Pancreas (tissue), 10 donors: ENCODE results near the gene THOP1. TPM values are rescaled to one million over a fixed set of nuclear protein-coding genes. Genes with fewer than 3 reads are reported as not detected.

Experiments used
- ATAC-seq, 4 donors: fragments of 200-7000 bp; cut with Tn5 transposase; one replicate each; pipeline versions ENCODE4 v1.8.0 to v1.9.1; 2020; ENCODE audit warnings: mild to moderate bottlenecking in 4 of 4, moderate library complexity in 4 of 4
- DNase-seq, 6 donors: peaks; one replicate each; pipeline ENCODE4 v3.0.0-alpha.2; 2020
- FAIRE-seq: peaks from 2 replicates; lab custom pipeline; 2012; peaks lifted over from hg19 to GRCh38; lab: Jason Lieb, UNC
- H3K27ac ChIP-seq, 4 donors: fragments of 200-600 bp; sonication (generic); 1 replicate in 3 of 4; 2 replicates in 1 of 4; pipeline versions ENCODE4 v1.5.0 to v1.8.0; 2020
- H3K27me3 ChIP-seq, 4 donors: fragments of 200-600 bp; one replicate each; pipeline ENCODE4 v1.8.0; 2021
- H3K36me3 ChIP-seq, 3 donors: fragments of 200-600 bp; sonication (generic) in 1 of 3; one replicate each; pipeline versions ENCODE4 v1.5.0 to v1.8.0; 2020 to 2021
- H3K4me1 ChIP-seq, 3 donors: fragments of 200-600 bp; one replicate each; pipeline ENCODE4 v1.8.0; 2021
- H3K4me3 ChIP-seq, 4 donors: fragments of 200-600 bp; sonication (generic) in 2 of 4; one replicate each; pipeline versions ENCODE4 v1.5.0 to v1.8.0; 2020 to 2021
- H3K9me3 ChIP-seq, 4 donors: fragments of 200-600 bp; one replicate each; pipeline ENCODE4 v1.8.0; 2021
- WGBS, 2 donors: extraction: QIAGEN DNeasy Blood & Tissue Kit; methylation state at CpG; one replicate each; pipeline ENCODE4 v1.1.7; 2013; 5-methylcytosine and 5-hydroxymethylcytosine counted together
- intact Hi-C, 3 donors: fragments of 100-400 bp; cut with DNase I; formaldehyde crosslinking; loops; one replicate each; pipeline versions ENCODE4 v1.11.1 to v1.14.2; 2022
- polyA plus RNA-seq, 2 donors: library from polyadenylated mRNA; stranded (reverse); fragments of 200-250 nt; gene quantifications; one replicate each; pipeline ENCODE4 v1.2.3, GENCODE V29; 2013
- total RNA-seq, 6 donors: library from RNA; stranded (reverse); fragmentation: NEBNext Ultra II Directional in 4 of 6; extraction: Animal tissue kit (Norgen Biotek cat#: 25700) in 4 of 6; gene quantifications; one replicate each; pipeline versions ENCODE4 v1.2.1 to v1.2.4, GENCODE V29; 2021 to 2023
- TF ChIP-seq, protein P1 (sequence below), 4 donors: fragments of 200-600 bp; sonication (generic) in 3 of 4; IDR thresholded peaks; one replicate each; pipeline versions ENCODE4 v1.5.0 to v1.8.0; 2021; ENCODE audit warnings: antibody characterized with exemption in 4 of 4
- donor health status: healthy with polysubstance abuse.
- donor health status: DM: no; HTN: no; CAD: no; lungs with moderate emphysema.
- donor health status: DM: no; HTN: no; CAD: no.
- donor health status: control.
- donor health status: control.
- donor health status: Bipolar disorder and iron deficiency.
- donor health status: DM: yes; HTN: yes; CAD: no.
- donor health status: DM: no; HTN: no; CAD: no.
- donor health status: DM: no; HTN: no; CAD: no.
- donor health status: DM: yes; HTN: yes; CAD: no.

THOP1 gene
- 10 to 100 TPM; 11.6 to 21.3 (median 18.6) TPM for total RNA-seq
- 100 to 1,000 TPM in 1 of 2 donors, 10 to 100 TPM in 1; 79.6 to 124 TPM for polyA plus RNA-seq

- FAIRE-seq, result no peak
- Histone ChIP-seq H3K4me1 (peaks cover 5 to 27% (median 21%) of the 10 kb centered on the region in 3 donors), H3K9me3 (no peaks in the 10 kb centered on the region), H3K36me3 (no peaks in the 10 kb centered on the region), H3K4me3 (peak within 1 kb of the TSS; percentile 69 to 96 (median 82)), H3K27me3 (no peaks in the 10 kb centered on the region), H3K27ac (peak within 1 kb of the TSS; percentile 66 to 85 (median 70))
- intact Hi-C loops, result no loop called here
- ATAC-seq, result peak; percentile 86 to 92 (median 90)
- DNase-seq, result peak; percentile 96 to 100 (median 99)
- WGBS, 2 donors, result 0 to 1% methylated on average over 60 to 78 of the region's 78 CpGs
- TF ChIP-seq, protein P1, sequence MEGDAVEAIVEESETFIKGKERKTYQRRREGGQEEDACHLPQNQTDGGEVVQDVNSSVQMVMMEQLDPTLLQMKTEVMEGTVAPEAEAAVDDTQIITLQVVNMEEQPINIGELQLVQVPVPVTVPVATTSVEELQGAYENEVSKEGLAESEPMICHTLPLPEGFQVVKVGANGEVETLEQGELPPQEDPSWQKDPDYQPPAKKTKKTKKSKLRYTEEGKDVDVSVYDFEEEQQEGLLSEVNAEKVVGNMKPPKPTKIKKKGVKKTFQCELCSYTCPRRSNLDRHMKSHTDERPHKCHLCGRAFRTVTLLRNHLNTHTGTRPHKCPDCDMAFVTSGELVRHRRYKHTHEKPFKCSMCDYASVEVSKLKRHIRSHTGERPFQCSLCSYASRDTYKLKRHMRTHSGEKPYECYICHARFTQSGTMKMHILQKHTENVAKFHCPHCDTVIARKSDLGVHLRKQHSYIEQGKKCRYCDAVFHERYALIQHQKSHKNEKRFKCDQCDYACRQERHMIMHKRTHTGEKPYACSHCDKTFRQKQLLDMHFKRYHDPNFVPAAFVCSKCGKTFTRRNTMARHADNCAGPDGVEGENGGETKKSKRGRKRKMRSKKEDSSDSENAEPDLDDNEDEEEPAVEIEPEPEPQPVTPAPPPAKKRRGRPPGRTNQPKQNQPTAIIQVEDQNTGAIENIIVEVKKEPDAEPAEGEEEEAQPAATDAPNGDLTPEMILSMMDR (IDR thresholded peaks at IDR 0.05), result no peak
Measured at GRCh38 chr19:2785244-2785997, at the start of gene THOP1. THOP1 (plus strand) TSS chr19:2785503; CDS start chr19:2785663, 160 bp downstream.

GRCh38 chr19:2736550-2737190 is 48.6 kb upstream of the THOP1 start:
- no peak for DNase-seq
- Histone ChIP-seq H3K27ac (no peak overlapping the region), H3K4me3 (no peak overlapping the region), H3K4me1 (peaks cover 0 to 5% (median 3%) of the 10 kb centered on the region in 3 donors), H3K36me3 (peaks cover 0 to 3% (median 0%) of the 10 kb centered on the region in 3 donors), H3K27me3 (no peaks in the 10 kb centered on the region), H3K9me3 (no peaks in the 10 kb centered on the region)
- no peak for FAIRE-seq
- ATAC-seq, result no peak
- 91% methylated on average over 15 of the region's 15 CpGs for WGBS, 2 donors
- intact Hi-C loops, result no loop called here
- TF ChIP-seq, protein P1 (IDR thresholded peaks at IDR 0.05), result no peak

GRCh38 chr19:2739602-2740313 is 45.5 kb upstream of the THOP1 start, which contains the start of gene SLC39A3:
SLC39A3 (minus strand) TSS chr19:2740017; CDS start chr19:2737257, 2,760 bp downstream.
- no peaks in the 10 kb centered on the region for H3K9me3 ChIP-seq
- peak within 1 kb of the TSS in 1 of 4 donors; percentile 22 for H3K27ac ChIP-seq
- 0 to 1% methylated on average over 49 to 64 of the region's 64 CpGs for WGBS, 2 donors
- peak within 1 kb of the TSS; percentile 70 to 98 (median 92) for H3K4me3 ChIP-seq
- no peaks in the 10 kb centered on the region for H3K36me3 ChIP-seq
- H3K4me1 ChIP-seq, result peaks cover 0 to 5% (median 3%) of the 10 kb centered on the region in 3 donors
- TF ChIP-seq, protein P1 (IDR thresholded peaks at IDR 0.05), result peak in 1 of 4 donors; percentile 10
- intact Hi-C loops, result no loop called here
- ATAC-seq (peak; percentile 100), DNase-seq (peak; percentile 98 to 100 (median 99)), FAIRE-seq (no peak)
- no peaks in the 10 kb centered on the region for H3K27me3 ChIP-seq

- TF ChIP-seq, protein P1 (IDR thresholded peaks at IDR 0.05), result no peak
- Histone ChIP-seq H3K36me3 (no peaks in the 10 kb centered on the region), H3K27me3 (no peaks in the 10 kb centered on the region), H3K27ac (no peak overlapping the region), H3K4me3 (no peak overlapping the region), H3K4me1 (peaks cover 0 to 5% (median 3%) of the 10 kb centered on the region in 3 donors), H3K9me3 (no peaks in the 10 kb centered on the region)
- no peak for ATAC-seq
- DNase-seq, result no peak
- WGBS, 2 donors, result 38 to 40% methylated on average over 13 of the region's 13 CpGs
- FAIRE-seq, result no peak
- intact Hi-C loops, result no loop called here
Measured at GRCh38 chr19:2740314-2740656, 45.0 kb upstream of the THOP1 start.
